GM19099 (cell line): Measurements from ENCODE around the gene MRPS26.

ENCODE experiments used
- POLR2A ChIP-seq: IDR thresholded peaks from 3 replicates; pipeline ENCODE4 v1.6.1; 2011; ENCODE audit warnings: low read depth; ENCODE audit not compliant: insufficient read length; ENCODE audit errors: extremely low read depth

MRPS26 gene

GRCh38 chr20:3084283-3084985 lies 38.6 kb downstream of the MRPS26 start, which contains the start of gene AVP:
Gene AVP (minus strand): TSS chr20:3084724. CDS start chr20:3084674, 50 bp downstream.
- no peak for TF ChIP-seq POLR2A

- no peak for TF ChIP-seq POLR2A
Measured at GRCh38 chr20:3084986-3085360, 39.1 kb downstream of the MRPS26 start.

GRCh38 chr20:3085571-3086072 lies 39.8 kb downstream of the MRPS26 start:
- no peak for TF ChIP-seq POLR2A

GRCh38 chr20:3088031-3088430 lies 42.2 kb downstream of the MRPS26 start:
- TF ChIP-seq POLR2A, result no peak

GRCh38 chr20:3090565-3090964 lies 44.7 kb downstream of the MRPS26 start:
- TF ChIP-seq POLR2A, result no peak

GRCh38 chr20:3092611-3093379 lies 46.9 kb downstream of the MRPS26 start:
- TF ChIP-seq POLR2A, result no peak

- no peak for TF ChIP-seq POLR2A
Measured at GRCh38 chr20:3093861-3094361, 48.1 kb downstream of the MRPS26 start.

GRCh38 chr20:3094848-3095629 lies 49.2 kb downstream of the MRPS26 start:
- TF ChIP-seq POLR2A, result no peak
